ENCODE data around the gene FHOD3.

FHOD3 gene

DNA sequence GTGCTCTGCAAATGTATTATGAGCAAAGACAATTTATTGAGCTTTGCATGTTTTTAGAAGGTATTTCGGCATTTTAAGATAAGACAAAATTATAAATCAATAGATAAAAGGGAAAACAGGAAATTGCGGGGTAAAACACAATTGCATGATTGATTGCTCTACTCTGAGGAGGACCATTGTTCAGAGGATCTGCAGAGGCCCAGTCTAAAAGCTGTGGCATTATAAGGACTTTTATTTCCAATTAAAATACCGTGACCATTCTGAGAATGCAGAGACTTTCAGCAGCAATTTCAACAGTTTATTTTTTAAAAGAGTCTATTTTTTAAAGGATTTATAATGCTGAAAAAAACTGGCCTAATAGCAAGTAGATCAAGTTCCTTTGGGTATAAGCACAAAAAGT is 469.3 kb downstream of the FHOD3 start:
- no peak for DNase-seq (ENCODE audit: low read depth, low spot score)
- TF ChIP-seq, protein P1, sequence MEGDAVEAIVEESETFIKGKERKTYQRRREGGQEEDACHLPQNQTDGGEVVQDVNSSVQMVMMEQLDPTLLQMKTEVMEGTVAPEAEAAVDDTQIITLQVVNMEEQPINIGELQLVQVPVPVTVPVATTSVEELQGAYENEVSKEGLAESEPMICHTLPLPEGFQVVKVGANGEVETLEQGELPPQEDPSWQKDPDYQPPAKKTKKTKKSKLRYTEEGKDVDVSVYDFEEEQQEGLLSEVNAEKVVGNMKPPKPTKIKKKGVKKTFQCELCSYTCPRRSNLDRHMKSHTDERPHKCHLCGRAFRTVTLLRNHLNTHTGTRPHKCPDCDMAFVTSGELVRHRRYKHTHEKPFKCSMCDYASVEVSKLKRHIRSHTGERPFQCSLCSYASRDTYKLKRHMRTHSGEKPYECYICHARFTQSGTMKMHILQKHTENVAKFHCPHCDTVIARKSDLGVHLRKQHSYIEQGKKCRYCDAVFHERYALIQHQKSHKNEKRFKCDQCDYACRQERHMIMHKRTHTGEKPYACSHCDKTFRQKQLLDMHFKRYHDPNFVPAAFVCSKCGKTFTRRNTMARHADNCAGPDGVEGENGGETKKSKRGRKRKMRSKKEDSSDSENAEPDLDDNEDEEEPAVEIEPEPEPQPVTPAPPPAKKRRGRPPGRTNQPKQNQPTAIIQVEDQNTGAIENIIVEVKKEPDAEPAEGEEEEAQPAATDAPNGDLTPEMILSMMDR (IDR thresholded peaks at IDR 0.05; ENCODE audit: low read depth, low read length), result no peak
- in situ Hi-C loops (cut with HindIII; ENCODE audit: low sequenced_read_pairs), result no loop called here
- no peak overlapping the region for H3K4me3 ChIP-seq (ENCODE audit: low read depth, low read length)

DNA sequence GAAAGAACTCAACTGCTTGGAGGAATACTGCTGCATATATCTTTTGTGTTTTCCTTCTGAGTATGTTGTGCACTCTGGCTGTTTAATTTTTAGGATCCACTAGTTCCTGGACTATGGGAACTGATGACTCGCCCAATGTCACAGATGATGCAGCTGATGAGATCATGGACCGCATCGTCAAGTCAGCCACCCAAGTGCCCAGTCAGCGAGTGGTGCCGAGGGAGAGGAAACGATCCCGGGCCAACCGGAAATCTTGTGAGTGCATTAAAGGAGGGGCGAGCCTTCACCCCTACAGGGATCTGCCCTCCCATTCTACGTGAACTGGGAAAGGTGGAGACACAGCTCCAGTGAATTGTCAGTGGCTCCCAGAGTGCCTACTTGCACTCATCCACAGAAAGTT is 471.7 kb downstream of the FHOD3 start:
- DNase-seq (ENCODE audit: low read depth, low spot score), result peak; percentile 32
- TF ChIP-seq, protein P1 (IDR thresholded peaks at IDR 0.05; ENCODE audit: low read depth, low read length), result no peak
- in situ Hi-C loops (cut with HindIII; ENCODE audit: low sequenced_read_pairs), result no loop called here
- no peak overlapping the region for H3K4me3 ChIP-seq (ENCODE audit: low read depth, low read length)

DNA sequence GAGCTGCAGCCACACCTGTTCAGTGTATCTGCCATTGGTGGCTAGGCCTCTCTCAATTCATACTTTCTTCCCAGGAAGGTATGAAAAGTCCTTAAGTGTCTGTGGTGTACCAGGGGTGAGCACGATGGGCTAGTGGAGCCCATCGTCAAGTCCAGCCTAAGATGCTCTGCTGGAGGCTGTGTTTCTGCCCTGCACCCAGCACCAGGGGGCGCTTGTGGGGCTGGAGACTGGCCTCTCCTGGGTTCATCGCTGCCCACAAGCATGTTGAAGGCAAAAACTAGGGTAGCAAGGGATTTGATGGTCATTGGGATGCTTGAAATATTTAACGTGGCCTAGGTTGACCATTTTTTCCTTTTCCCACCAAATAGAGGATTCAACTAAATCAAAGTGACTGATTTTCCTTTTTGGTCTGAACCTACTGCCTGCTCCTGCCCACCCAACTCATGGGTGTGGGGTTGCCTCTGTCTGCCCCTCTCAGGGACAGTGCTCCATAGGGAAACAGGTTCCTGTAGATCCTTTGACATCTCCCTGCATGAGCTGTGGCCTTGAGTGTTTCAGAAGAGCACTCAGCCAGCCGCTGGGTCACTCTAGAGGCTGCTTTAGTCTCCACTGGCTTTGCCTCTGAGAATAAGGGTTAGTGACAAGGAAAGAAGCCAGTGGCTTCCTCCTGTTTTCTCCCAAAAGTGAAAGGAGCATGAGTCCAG is 472.2 kb downstream of the FHOD3 start:
- TF ChIP-seq, protein P1 (IDR thresholded peaks at IDR 0.05; ENCODE audit: low read depth, low read length), result peak; percentile 37
- in situ Hi-C loops (cut with HindIII; ENCODE audit: low sequenced_read_pairs), result no loop called here

DNA sequence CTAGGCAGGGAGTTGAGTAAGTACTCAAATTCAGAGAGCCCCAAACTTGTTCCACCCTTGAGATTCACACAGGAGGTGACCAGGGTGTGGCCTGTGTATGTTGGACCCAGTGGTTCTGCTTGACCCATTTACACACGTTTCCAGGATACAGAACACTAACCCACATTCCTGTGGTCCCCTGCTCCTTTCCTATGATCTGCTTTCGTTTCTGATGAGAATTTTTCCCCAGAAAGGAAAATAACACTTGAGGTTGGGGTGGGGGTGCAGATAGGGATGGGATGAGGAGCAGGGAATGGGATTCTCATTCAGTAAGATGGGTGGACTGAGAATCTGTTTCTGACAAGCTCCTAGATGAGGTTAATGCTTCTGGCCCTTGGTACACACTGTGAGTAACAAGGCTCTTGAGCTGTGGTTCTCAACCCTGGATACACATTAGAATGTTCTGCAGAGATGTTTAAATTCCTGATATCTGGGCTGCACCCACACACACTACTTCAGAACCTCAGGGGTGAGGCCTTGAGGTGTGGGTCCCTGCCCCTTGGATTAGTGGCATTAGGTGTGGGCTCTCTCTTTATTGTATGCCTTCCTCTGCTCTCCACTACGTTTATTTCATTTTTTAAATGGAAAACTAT is 472.9 kb downstream of the FHOD3 start:
- DNase-seq (ENCODE audit: low read depth, low spot score), result no peak
- H3K4me3 ChIP-seq (ENCODE audit: low read depth, low read length), result no peak overlapping the region
- TF ChIP-seq, protein P1 (IDR thresholded peaks at IDR 0.05; ENCODE audit: low read depth, low read length), result no peak
- in situ Hi-C loops (cut with HindIII; ENCODE audit: low sequenced_read_pairs), result no loop called here

More for the DNA sequence above, 472.2 kb downstream of the FHOD3 start:
- no peak overlapping the region for H3K4me3 ChIP-seq (ENCODE audit: low read depth, low read length)
- DNase-seq (ENCODE audit: low read depth, low spot score), result no peak

DNA sequence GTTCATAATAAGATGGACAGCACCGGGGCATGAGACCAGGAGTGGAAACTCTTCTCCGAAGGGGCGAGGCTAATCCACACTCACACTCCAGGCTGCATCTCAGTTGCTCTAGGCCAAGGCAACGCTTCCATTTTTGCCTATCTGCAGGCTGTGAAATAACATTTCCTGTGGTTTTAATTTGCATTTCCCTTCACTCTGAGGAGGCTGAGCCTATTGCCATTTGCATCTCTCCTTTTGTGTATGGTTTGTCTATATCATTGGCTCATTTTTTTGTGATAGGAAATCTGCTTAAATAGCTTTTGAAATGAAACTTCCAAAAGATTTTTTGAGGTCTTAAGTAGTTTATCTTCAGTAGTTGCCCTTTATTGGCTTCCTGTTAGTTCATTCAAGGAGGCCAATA is 473.7 kb downstream of the FHOD3 start:
- TF ChIP-seq, protein P1 (IDR thresholded peaks at IDR 0.05; ENCODE audit: low read depth, low read length), result no peak
- in situ Hi-C loops (cut with HindIII; ENCODE audit: low sequenced_read_pairs), result no loop called here
- DNase-seq (ENCODE audit: low read depth, low spot score), result no peak
- H3K4me3 ChIP-seq (ENCODE audit: low read depth, low read length), result no peak overlapping the region

DNA sequence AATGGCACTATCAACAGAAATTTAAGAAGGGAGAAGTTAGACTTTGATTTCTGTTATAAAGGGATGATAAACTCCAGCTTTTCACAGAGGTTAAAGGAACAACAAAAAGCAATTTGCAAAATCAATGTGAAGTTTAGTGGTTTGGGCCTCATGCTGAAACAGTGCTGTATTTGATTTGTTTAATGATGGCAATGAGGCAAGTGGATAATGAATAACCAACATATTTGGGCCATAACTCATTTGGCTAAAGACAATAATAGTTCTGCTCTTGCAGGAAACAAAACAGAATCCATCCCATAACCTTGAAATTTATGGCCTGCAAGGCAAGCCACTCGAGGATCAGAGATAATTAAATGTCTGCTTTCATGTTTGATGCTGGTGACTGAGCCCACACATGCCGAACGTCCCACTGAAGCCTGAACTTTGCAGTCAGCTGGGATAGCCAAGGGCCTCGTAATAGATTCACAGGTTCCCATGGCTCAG is 474.8 kb downstream of the FHOD3 start:
- TF ChIP-seq, protein P1 (IDR thresholded peaks at IDR 0.05; ENCODE audit: low read depth, low read length), result no peak
- no peak for DNase-seq (ENCODE audit: low read depth, low spot score)
- no peak overlapping the region for H3K4me3 ChIP-seq (ENCODE audit: low read depth, low read length)
- in situ Hi-C loops (cut with HindIII; ENCODE audit: low sequenced_read_pairs), result no loop called here

Data from astrocyte of the spinal cord (primary cell).